Right renal cortex interstitium (tissue), 3 donors: ENCODE measurements around the gene PICALM. TPM values are rescaled to one million over a fixed set of nuclear protein-coding genes. Genes with fewer than 3 reads are reported as not detected.

Experiments
- polyA plus RNA-seq, 3 donors: library from polyadenylated mRNA; unstranded; fragments of 120-200 nt; gene quantifications; one replicate each; pipeline ENCODE4 v1.2.1, GENCODE V29; 2013; ENCODE audit not compliant: insufficient read length in 3 of 3

PICALM gene
- polyA plus RNA-seq, 3 donors = 263 to 279 (median 277) TPM

Other genes with a start within 250 kb of the PICALM start
- not detected for gene CCDC83, start 213.7 kb downstream of the PICALM start, polyA plus RNA-seq
- gene EED, start 175.7 kb upstream of the PICALM start, polyA plus RNA-seq = 10 to 100 TPM; 38.0 to 41.4 (median 38.3) TPM
- gene HIKESHI, start 233.2 kb upstream of the PICALM start, polyA plus RNA-seq = 10 to 100 TPM; 49.8 to 52.5 (median 50.4) TPM